Aorta (tissue), 5 donors: Measurements from ENCODE around the gene RAD51C. TPM values are rescaled to one million over a fixed set of nuclear protein-coding genes. Genes with fewer than 3 reads are reported as not detected.

ENCODE experiments used
- ATAC-seq: fragments of 200-7000 bp; cut with Tn5 transposase; one replicate; pipeline ENCODE4 v1.9.1; 2022; ENCODE audit warnings: moderate library complexity; ENCODE audit not compliant: low FRiP score
- DNase-seq, 2 donors: peaks; one replicate each; pipeline ENCODE4 v3.0.0-alpha.2; 2020
- H3K27ac ChIP-seq, 2 donors: one replicate each; pipeline ENCODE4 v1.5.1; 2013; ENCODE audit warnings: low read length in 2 of 2, mild to moderate bottlenecking in 2 of 2, moderate library complexity in 2 of 2, control low read depth in 1 of 2, inconsistent platforms in 1 of 2, low read depth in 1 of 2
- H3K27me3 ChIP-seq, 2 donors: one replicate each; pipeline ENCODE4 v1.6.1; 2013; ENCODE audit warnings: control low read depth in 1 of 2, low read length in 1 of 2, mild to moderate bottlenecking in 1 of 2, moderate library complexity in 1 of 2; ENCODE audit not compliant: insufficient read depth in 2 of 2, control insufficient read depth in 1 of 2
- H3K36me3 ChIP-seq, 2 donors: one replicate each; pipeline ENCODE4 v1.6.1; 2013; ENCODE audit warnings: control low read depth in 1 of 2, low read length in 1 of 2, mild to moderate bottlenecking in 1 of 2; ENCODE audit not compliant: insufficient read depth in 2 of 2, control insufficient read depth in 1 of 2
- H3K4me1 ChIP-seq, 2 donors: one replicate each; pipeline ENCODE4 v1.6.1; 2013; ENCODE audit warnings: low read length in 2 of 2, control low read depth in 1 of 2, mild to moderate bottlenecking in 1 of 2, moderate library complexity in 1 of 2; ENCODE audit not compliant: insufficient read depth in 2 of 2, control insufficient read depth in 1 of 2
- H3K4me3 ChIP-seq, 2 donors: one replicate each; pipeline ENCODE4 v1.5.1; 2013; ENCODE audit warnings: low read length in 2 of 2, control low read depth in 1 of 2, mild to moderate bottlenecking in 1 of 2
- H3K9me3 ChIP-seq: one replicate; pipeline ENCODE4 v1.6.1; 2013; ENCODE audit warnings: mild to moderate bottlenecking, low read length; ENCODE audit not compliant: control insufficient read depth
- WGBS, 2 donors: extraction: QIAGEN DNeasy Blood & Tissue Kit; methylation state at CpG; one replicate each; pipeline ENCODE4 v1.1.7; 2013; 5-methylcytosine and 5-hydroxymethylcytosine counted together
- intact Hi-C, 2 donors: fragments of 100-400 bp; cut with DNase I; formaldehyde crosslinking; loops; one replicate each; pipeline versions ENCODE4 v1.14.2 to v1.15.0; 2022
- polyA plus RNA-seq, 2 donors: library from polyadenylated mRNA; stranded (reverse); fragments of 200-250 nt; gene quantifications; one replicate each; pipeline ENCODE4 v1.2.3, GENCODE V29; 2013
- total RNA-seq, 2 donors: library from RNA; stranded (reverse); fragmentation: NEBNext Ultra II Directional; extraction: Animal tissue kit (Norgen Biotek cat#: 25700); gene quantifications; one replicate each; pipeline ENCODE4 v1.2.1, GENCODE V29; 2021
- donor health status: healthy with polysubstance abuse.
- donor health status: Bipolar disorder and iron deficiency.
- donor health status: DM: no; HTN: no; CAD: no.
- donor health status: DM: no; HTN: no; CAD: no.
- donor health status: DM: yes; HTN: yes; CAD: no.

The RAD51C gene
- total and polyA plus RNA-seq, 4 donors, result 20.0 to 37.6 (median 23.0) TPM

GRCh38 chr17:58664302-58664701, 28.1 kb upstream of the RAD51C start:
- H3K4me1 ChIP-seq, result no peaks in the 10 kb centered on the region
- DNase-seq (no peak), ATAC-seq (no peak)
- no peaks in the 10 kb centered on the region for H3K9me3 ChIP-seq
- WGBS, 2 donors, result 83 to 87% methylated on average over 2 of the region's 2 CpGs
- intact Hi-C loops, result no loop called here
- H3K36me3 ChIP-seq, result no peaks in the 10 kb centered on the region
- no peak overlapping the region for H3K4me3 ChIP-seq
- no peak overlapping the region for H3K27ac ChIP-seq
- H3K27me3 ChIP-seq, result no peaks in the 10 kb centered on the region

GRCh38 chr17:58665946-58666857, 26.2 kb upstream of the RAD51C start:
- no peaks in the 10 kb centered on the region for H3K9me3 ChIP-seq
- no peaks in the 10 kb centered on the region for H3K4me1 ChIP-seq
- DNase-seq (no peak), ATAC-seq (no peak)
- 81 to 82% methylated on average over 25 of the region's 25 CpGs for WGBS, 2 donors
- intact Hi-C loops, result no loop called here
- no peak overlapping the region for H3K27ac ChIP-seq
- H3K27me3 ChIP-seq, result no peaks in the 10 kb centered on the region
- H3K36me3 ChIP-seq, result no peaks in the 10 kb centered on the region
- no peak overlapping the region for H3K4me3 ChIP-seq

- Histone ChIP-seq H3K27ac (peak overlapping the region in 1 of 2 donors; percentile 47), H3K9me3 (no peaks in the 10 kb centered on the region), H3K27me3 (no peaks in the 10 kb centered on the region), H3K36me3 (no peaks in the 10 kb centered on the region), H3K4me3 (no peak overlapping the region), H3K4me1 (no peaks in the 10 kb centered on the region)
- intact Hi-C loops, result no loop called here
- DNase-seq, result peak; percentile 83 to 90
- peak; percentile 49 for ATAC-seq
- WGBS, 2 donors, result 38 to 41% methylated on average over 19 of the region's 19 CpGs
Measured at GRCh38 chr17:58666858-58667267, 25.5 kb upstream of the RAD51C start.

- Histone ChIP-seq H3K27me3 (no peaks in the 10 kb centered on the region), H3K4me3 (no peak overlapping the region), H3K36me3 (no peaks in the 10 kb centered on the region), H3K9me3 (no peaks in the 10 kb centered on the region), H3K4me1 (no peaks in the 10 kb centered on the region), H3K27ac (no peak overlapping the region)
- ATAC-seq, result no peak
- DNase-seq, result no peak
- 58 to 76% methylated on average over 1 of the region's 1 CpG for WGBS, 2 donors
- intact Hi-C loops, result no loop called here
Measured at GRCh38 chr17:58667934-58668597, 24.3 kb upstream of the RAD51C start.

GRCh38 chr17:58668598-58668935, 23.8 kb upstream of the RAD51C start:
- intact Hi-C loops, result no loop called here
- Histone ChIP-seq H3K27me3 (no peaks in the 10 kb centered on the region), H3K4me1 (no peaks in the 10 kb centered on the region), H3K9me3 (no peaks in the 10 kb centered on the region), H3K27ac (no peak overlapping the region), H3K4me3 (no peak overlapping the region), H3K36me3 (no peaks in the 10 kb centered on the region)
- WGBS, 2 donors, result 81 to 91% methylated on average over 2 of the region's 2 CpGs
- ATAC-seq, result no peak
- DNase-seq, result no peak

GRCh38 chr17:58669853-58670252, 22.5 kb upstream of the RAD51C start:
- H3K9me3 ChIP-seq, result no peaks in the 10 kb centered on the region
- DNase-seq (no peak), ATAC-seq (no peak)
- no peak overlapping the region for H3K27ac ChIP-seq
- 45 to 50% methylated on average over 6 of the region's 6 CpGs for WGBS, 2 donors
- no peak overlapping the region for H3K4me3 ChIP-seq
- H3K36me3 ChIP-seq, result no peaks in the 10 kb centered on the region
- no peaks in the 10 kb centered on the region for H3K4me1 ChIP-seq
- no peaks in the 10 kb centered on the region for H3K27me3 ChIP-seq
- intact Hi-C loops, result no loop called here

- Histone ChIP-seq H3K27ac (no peak overlapping the region), H3K9me3 (no peaks in the 10 kb centered on the region), H3K4me1 (no peaks in the 10 kb centered on the region), H3K4me3 (no peak overlapping the region), H3K27me3 (no peaks in the 10 kb centered on the region), H3K36me3 (no peaks in the 10 kb centered on the region)
- no peak for DNase-seq
- ATAC-seq, result no peak
- whole genome bisulfite sequencing, 2 donors, result 86 to 87% methylated on average over 3 of the region's 3 CpGs
- intact Hi-C loops, result no loop called here
Measured at GRCh38 chr17:58671969-58672368, 20.4 kb upstream of the RAD51C start.

- intact Hi-C loops, result no loop called here
- Histone ChIP-seq H3K9me3 (no peaks in the 10 kb centered on the region), H3K36me3 (no peaks in the 10 kb centered on the region)
Measured at GRCh38 chr17:58677194-58677880, 15.1 kb upstream of the RAD51C start.

More at GRCh38 chr17:58677194-58677880, 15.1 kb upstream of the RAD51C start:
- no peak overlapping the region for H3K27ac ChIP-seq
- H3K4me1 ChIP-seq, result no peaks in the 10 kb centered on the region
- no peak overlapping the region for H3K4me3 ChIP-seq
- ATAC-seq, result no peak
- DNase-seq, result no peak
- 62 to 66% methylated on average over 4 of the region's 4 CpGs for WGBS, 2 donors
- peaks cover 0 to 4% of the 10 kb centered on the region in 2 donors for H3K27me3 ChIP-seq
